Subcutaneous adipose tissue (tissue), 4 donors: Measurements from ENCODE around the gene GAK. TPM values are rescaled to one million over a fixed set of nuclear protein-coding genes. Genes with fewer than 3 reads are reported as not detected.

Experiments
- CTCF ChIP-seq: fragments of 450-650 bp; IDR thresholded peaks from one replicate; pipeline ENCODE4 v1.5.1; 2016; ENCODE audit warnings: low read depth, mild to moderate bottlenecking, control low read depth, antibody characterized with exemption, moderate library complexity
- total RNA-seq, 4 donors: library from RNA; depleted of rRNA; stranded (reverse); fragments of >200 nt; gene quantifications; one replicate each; pipeline ENCODE4 v1.1.0, GENCODE V29; 2016

GAK gene
- total RNA-seq, 4 donors from 2014 or later = 37.3 to 124 (median 58.7) TPM

GRCh38 chr4:930827-931193 lies 1.3 kb downstream of the GAK start:
- TF ChIP-seq CTCF = no peak

- TF ChIP-seq CTCF = no peak
Measured at GRCh38 chr4:930028-930551, 2.0 kb downstream of the GAK start.

- TF ChIP-seq CTCF = no peak
Measured at GRCh38 chr4:929096-929765, 2.9 kb downstream of the GAK start.

- TF ChIP-seq CTCF = no peak
Measured at GRCh38 chr4:926538-926937, 5.6 kb downstream of the GAK start.

GRCh38 chr4:925771-926500 lies 6.2 kb downstream of the GAK start:
- no peak for TF ChIP-seq CTCF

GRCh38 chr4:925171-925570 lies 6.9 kb downstream of the GAK start:
- no peak for TF ChIP-seq CTCF

- TF ChIP-seq CTCF = no peak
Measured at GRCh38 chr4:924107-925096, 7.7 kb downstream of the GAK start.
